ENCODE data around the gene POLR3GL. TPM values are rescaled to one million over a fixed set of nuclear protein-coding genes. Genes with fewer than 3 reads are reported as not detected.

POLR3GL gene
- total RNA-seq, 2 experiments from 2014 or later = 19.8 to 27.3 TPM

DNA sequence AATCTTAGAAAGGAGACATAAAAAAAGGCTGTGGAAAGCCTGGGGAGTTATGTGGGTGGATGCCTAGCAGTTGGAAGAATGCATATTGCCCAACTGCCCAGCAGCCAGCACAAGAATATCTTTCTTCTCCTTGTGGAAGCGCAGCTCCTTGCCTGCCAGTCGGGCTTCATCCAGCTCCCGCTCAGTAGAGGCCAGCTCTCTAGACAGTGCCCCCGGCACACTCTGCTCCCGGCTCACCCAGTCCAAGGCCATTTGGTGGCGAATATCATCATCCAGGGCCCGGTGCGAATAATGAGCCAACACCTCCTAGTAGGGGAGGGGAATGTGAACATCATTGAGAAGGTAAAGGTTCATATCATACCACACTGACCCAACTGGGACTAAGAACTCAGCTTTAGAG lies 28.2 kb upstream of the POLR3GL start:
- Histone ChIP-seq H4K20me1 (ENCODE audit: insufficient read depth, low read length) (no peaks in the 10 kb centered on the region), H3K27ac (ENCODE audit: low read depth, low read length, poor library complexity, severe bottlenecking) (no peak overlapping the region), H3K79me2 (ENCODE audit: insufficient read depth, low read depth, low read length) (no peaks in the 10 kb centered on the region), H3K4me1 (ENCODE audit: insufficient read depth, low read length, poor library complexity, severe bottlenecking) (peaks cover 32% of the 10 kb centered on the region), H3K9me2 (ENCODE audit: insufficient read depth, low read length) (no peaks in the 10 kb centered on the region), H3K9me3 (ENCODE audit: low read length) (no peaks in the 10 kb centered on the region), H2AFZ (ENCODE audit: low read length) (no peak overlapping the region), H3K4me2 (ENCODE audit: low read length) (no peak overlapping the region), H3K4me3 (ENCODE audit: low read depth, low read length, poor library complexity, severe bottlenecking) (no peak overlapping the region), H3K36me3 (ENCODE audit: insufficient read depth, low read length) (peaks cover 28% of the 10 kb centered on the region)
- TF ChIP-seq, protein P1, sequence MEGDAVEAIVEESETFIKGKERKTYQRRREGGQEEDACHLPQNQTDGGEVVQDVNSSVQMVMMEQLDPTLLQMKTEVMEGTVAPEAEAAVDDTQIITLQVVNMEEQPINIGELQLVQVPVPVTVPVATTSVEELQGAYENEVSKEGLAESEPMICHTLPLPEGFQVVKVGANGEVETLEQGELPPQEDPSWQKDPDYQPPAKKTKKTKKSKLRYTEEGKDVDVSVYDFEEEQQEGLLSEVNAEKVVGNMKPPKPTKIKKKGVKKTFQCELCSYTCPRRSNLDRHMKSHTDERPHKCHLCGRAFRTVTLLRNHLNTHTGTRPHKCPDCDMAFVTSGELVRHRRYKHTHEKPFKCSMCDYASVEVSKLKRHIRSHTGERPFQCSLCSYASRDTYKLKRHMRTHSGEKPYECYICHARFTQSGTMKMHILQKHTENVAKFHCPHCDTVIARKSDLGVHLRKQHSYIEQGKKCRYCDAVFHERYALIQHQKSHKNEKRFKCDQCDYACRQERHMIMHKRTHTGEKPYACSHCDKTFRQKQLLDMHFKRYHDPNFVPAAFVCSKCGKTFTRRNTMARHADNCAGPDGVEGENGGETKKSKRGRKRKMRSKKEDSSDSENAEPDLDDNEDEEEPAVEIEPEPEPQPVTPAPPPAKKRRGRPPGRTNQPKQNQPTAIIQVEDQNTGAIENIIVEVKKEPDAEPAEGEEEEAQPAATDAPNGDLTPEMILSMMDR (conservative IDR thresholded peaks at IDR 0.05; ENCODE audit: low read length) = no peak
- no peak for TF ChIP-seq EZH2phosphoT487 (IDR thresholded peaks at IDR 0.05; ENCODE audit: borderline replicate concordance, low read depth, low read length)
- ChIA-PET POLR2A (interaction anchor here (1.1 to 1.2 kb wide), 2 partner anchors 9 to 22 kb away, joined by 3 read pairs; partner anchors contain the start of genes LIX1L and RBM8A), CTCF (ENCODE audit: unreplicated experiment) (no interaction called here)
- intact Hi-C loops (cut with micrococcal nuclease; ENCODE audit: unreplicated experiment) = no loop called here
- no peak for DNase-seq (ENCODE audit: low spot score)
- no TSS peak for BruUV-seq (replicated peaks)

DNA sequence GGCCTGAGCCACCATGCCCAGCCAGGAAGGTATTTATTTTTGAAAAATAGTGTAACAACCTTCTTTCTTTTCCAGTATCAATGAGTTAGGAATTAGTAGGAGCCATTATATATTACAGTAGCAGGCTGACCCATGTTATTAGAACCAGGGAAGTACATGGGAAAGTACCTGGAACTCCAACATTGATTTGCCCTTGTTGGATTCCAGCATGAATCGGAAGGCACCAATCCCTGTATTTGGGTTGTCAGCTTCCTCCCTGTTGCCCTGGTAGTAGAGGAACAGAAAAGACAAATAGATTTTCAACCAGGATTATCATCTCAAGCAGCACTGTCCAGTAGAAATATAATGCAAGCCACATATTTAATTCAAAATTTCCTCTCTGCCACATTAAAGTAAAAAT lies 27.1 kb upstream of the POLR3GL start:
- H3K4me1 ChIP-seq (ENCODE audit: insufficient read depth, low read length, poor library complexity, severe bottlenecking) = peaks cover 23% of the 10 kb centered on the region
- BruUV-seq (replicated peaks) = no TSS peak
- peaks cover 33% of the 10 kb centered on the region for H3K36me3 ChIP-seq (ENCODE audit: insufficient read depth, low read length)
- ChIA-PET POLR2A (no interaction called here), CTCF (ENCODE audit: unreplicated experiment) (no interaction called here)
- no peaks in the 10 kb centered on the region for H3K9me3 ChIP-seq (ENCODE audit: low read length)
- DNase-seq (ENCODE audit: low spot score) = no peak
- no peak overlapping the region for H3K4me3 ChIP-seq (ENCODE audit: low read depth, low read length, poor library complexity, severe bottlenecking)
- H3K9me2 ChIP-seq (ENCODE audit: insufficient read depth, low read length) = no peaks in the 10 kb centered on the region
- H3K4me2 ChIP-seq (ENCODE audit: low read length) = no peak overlapping the region
- intact Hi-C loops (cut with micrococcal nuclease; ENCODE audit: unreplicated experiment) = no loop called here
- no peak for TF ChIP-seq EZH2phosphoT487 (IDR thresholded peaks at IDR 0.05; ENCODE audit: borderline replicate concordance, low read depth, low read length)
- TF ChIP-seq, protein P1 (conservative IDR thresholded peaks at IDR 0.05; ENCODE audit: low read length) = no peak
- no peaks in the 10 kb centered on the region for H4K20me1 ChIP-seq (ENCODE audit: insufficient read depth, low read length)
- no peaks in the 10 kb centered on the region for H3K79me2 ChIP-seq (ENCODE audit: insufficient read depth, low read depth, low read length)
- no peak overlapping the region for H3K27ac ChIP-seq (ENCODE audit: low read depth, low read length, poor library complexity, severe bottlenecking)
- H2AFZ ChIP-seq (ENCODE audit: low read length) = no peak overlapping the region

DNA sequence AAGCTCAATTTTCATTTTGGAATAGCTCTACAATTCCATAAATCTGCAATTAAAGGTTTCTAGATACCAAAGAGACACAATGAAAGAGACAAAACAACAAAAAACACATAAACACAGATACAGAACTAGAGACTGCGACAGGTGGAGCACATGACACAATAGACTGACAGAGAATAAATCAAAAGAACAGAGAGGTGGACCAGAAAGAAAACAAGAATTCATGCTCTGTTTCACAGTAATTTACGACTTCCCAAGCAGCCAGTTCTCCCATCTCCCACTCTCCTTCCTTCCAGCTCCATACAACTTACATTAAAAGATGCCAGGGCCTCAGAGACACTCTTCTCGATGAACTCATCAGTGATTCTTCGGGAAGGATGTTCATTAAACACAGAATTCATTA lies 22.1 kb upstream of the POLR3GL start:
- no peak overlapping the region for H3K4me3 ChIP-seq (ENCODE audit: low read depth, low read length, poor library complexity, severe bottlenecking)
- no peak for TF ChIP-seq EZH2phosphoT487 (IDR thresholded peaks at IDR 0.05; ENCODE audit: borderline replicate concordance, low read depth, low read length)
- TF ChIP-seq, protein P1 (conservative IDR thresholded peaks at IDR 0.05; ENCODE audit: low read length) = no peak
- H3K9me3 ChIP-seq (ENCODE audit: low read length) = no peaks in the 10 kb centered on the region
- no TSS peak for BruUV-seq (replicated peaks)
- H3K4me1 ChIP-seq (ENCODE audit: insufficient read depth, low read length, poor library complexity, severe bottlenecking) = peaks cover 6% of the 10 kb centered on the region
- H3K36me3 ChIP-seq (ENCODE audit: insufficient read depth, low read length) = peaks cover 36% of the 10 kb centered on the region
- DNase-seq (ENCODE audit: low spot score) = no peak
- H3K27ac ChIP-seq (ENCODE audit: low read depth, low read length, poor library complexity, severe bottlenecking) = no peak overlapping the region
- intact Hi-C loops (cut with micrococcal nuclease; ENCODE audit: unreplicated experiment) = no loop called here
- ChIA-PET CTCF (ENCODE audit: unreplicated experiment) (no interaction called here), POLR2A (interaction anchor here (0.7 to 4.0 kb wide), 6 partner anchors 10 to 56 kb away, joined by 3 to 16 read pairs (median 6); partner anchors contain the start of genes ANKRD34A, LIX1L, POLR3GL and RBM8A)
- H3K4me2 ChIP-seq (ENCODE audit: low read length) = no peak overlapping the region
- no peak overlapping the region for H2AFZ ChIP-seq (ENCODE audit: low read length)
- H4K20me1 ChIP-seq (ENCODE audit: insufficient read depth, low read length) = no peaks in the 10 kb centered on the region
- no peaks in the 10 kb centered on the region for H3K79me2 ChIP-seq (ENCODE audit: insufficient read depth, low read depth, low read length)
- no peaks in the 10 kb centered on the region for H3K9me2 ChIP-seq (ENCODE audit: insufficient read depth, low read length)
